Skin epidermis (tissue), 12 donors: ENCODE data around the gene CPNE4.
"Not testable (repeated sequence)": the region's sequence is repeated elsewhere in the genome, so short reads cannot be mapped to it uniquely, and the experiment has no call there.

Experiments used
- H3K27ac ChIP-seq, 21 experiments: fragments of 200-600 bp; sonication (generic) in 11 of 21; one replicate each; pipeline ENCODE4 v1.5.0; 2020; ENCODE audit warnings: mild to moderate bottlenecking in 3 of 21, inconsistent platforms in 2 of 21, moderate library complexity in 2 of 21
- H3K4me3 ChIP-seq, 7 experiments: fragments of 200-600 bp; sonication (generic) in 2 of 7; one replicate each; pipeline ENCODE4 v1.5.0; 2020; ENCODE audit warnings: inconsistent platforms in 2 of 7, mild to moderate bottlenecking in 2 of 7, moderate library complexity in 1 of 7

Gene CPNE4

DNA sequence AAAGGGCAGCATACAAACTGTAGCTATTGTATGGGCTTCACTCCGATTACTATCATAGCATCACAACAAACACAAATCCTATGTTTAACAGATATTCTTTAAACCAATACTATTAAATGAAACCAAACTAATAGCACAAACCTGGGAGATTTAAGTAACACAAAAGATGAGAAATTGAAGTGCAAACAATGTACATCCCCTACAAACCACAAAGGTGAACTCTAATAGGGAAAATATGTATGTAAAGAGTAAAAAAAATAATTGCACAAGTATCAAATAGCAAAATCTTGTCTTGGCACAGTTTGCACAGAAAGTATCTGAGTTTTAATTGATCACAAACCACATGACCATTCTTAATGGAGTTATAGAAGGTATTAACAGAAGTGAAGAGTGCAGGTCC is 138.5 kb downstream of the CPNE4 start:
- Histone ChIP-seq H3K27ac (no peak overlapping the region), H3K4me3 (no peak overlapping the region)

DNA sequence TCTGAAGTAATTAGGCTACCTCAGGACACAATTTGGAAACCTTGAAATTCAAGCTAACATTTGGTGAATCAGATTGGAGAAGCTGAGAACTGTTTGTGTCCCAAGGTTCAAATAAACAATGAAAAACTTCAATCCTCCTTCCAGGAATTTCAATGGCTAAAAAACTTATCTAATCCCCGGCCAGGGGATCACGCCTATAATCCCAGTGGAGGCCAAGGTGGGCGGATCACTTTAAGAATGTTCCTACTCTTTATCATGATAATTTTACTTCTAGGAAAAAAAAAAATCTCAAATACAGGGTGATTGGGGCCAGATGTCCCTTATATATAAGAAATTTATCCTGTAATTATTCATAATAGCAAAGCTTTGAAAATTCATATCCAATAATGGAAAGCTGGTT is 139.0 kb downstream of the CPNE4 start:
- H3K27ac ChIP-seq, result no peak overlapping the region
- H3K4me3 ChIP-seq, result no peak overlapping the region

DNA sequence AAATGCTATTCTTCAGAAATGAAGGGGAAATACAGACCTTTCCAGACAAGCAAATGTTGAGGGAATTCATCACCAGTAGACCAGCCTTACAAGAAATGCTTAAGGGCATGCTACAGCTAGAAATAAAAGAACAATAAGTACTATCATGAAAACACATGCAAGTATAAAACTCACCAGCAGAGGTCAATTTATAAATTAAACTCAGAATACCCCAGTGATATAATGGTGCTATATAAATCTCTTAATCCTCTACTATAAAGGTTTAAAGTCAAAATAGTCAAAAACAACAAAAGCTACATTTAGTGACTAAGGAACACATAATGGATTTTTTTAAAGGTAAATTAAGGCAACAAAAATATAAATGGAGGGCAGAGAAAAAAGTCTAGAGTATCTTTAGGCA is 142.5 kb downstream of the CPNE4 start:
- H3K4me3 ChIP-seq, result no peak overlapping the region
- no peak overlapping the region for H3K27ac ChIP-seq

DNA sequence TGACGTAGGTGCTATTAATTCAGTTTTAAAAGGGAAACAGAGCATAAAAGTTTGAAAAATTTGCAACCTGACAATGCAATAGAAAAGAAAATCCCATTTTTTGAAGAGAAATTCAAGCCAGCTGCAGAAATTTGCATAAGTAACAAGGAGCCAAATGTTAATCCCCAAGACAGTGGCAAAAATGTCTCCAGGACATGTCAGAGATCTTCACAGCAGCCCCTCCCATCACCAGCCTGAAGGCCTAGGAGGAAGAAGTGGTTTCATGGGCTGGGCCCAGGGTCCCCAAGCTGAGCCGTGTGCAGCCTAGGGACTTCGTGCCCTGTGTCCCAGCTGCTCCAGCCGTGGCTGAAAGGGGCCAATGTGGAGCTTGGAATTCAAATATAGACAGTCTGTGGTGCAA is 148.9 kb downstream of the CPNE4 start:
- H3K27ac ChIP-seq, H3K4me3 ChIP-seq: not testable (repeated sequence)

DNA sequence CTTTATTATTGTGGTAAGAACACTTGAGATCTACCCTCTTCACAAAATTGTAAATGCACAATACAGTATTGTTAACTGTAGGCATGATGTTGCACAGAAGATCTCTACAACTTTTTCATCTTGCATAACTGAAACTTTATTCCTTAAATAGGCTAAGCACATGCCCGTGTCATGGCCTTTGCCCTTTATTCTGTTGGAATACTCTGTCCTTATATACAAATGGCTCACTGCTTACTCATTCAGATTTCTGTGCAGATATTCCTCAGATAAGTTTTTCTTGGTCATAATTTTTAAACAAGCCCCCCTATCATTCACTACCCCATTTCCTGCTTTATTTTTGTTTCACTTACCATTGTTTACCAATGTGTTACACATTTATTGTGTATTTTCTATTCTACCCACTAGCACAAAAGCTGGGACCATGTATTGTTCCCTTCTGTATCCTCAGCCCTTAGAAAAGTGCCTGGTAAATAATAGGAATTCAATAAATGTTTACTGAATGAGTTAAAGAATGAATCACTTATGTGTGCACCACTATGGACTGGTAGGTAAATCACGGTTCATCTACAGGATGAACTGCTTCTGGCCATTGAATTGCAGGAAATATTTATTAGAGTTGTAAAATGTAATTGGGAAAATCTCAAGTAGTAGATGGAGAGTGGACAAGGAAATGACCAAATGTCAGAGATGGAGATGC is 151.0 kb downstream of the CPNE4 start:
- Histone ChIP-seq H3K4me3 (no peak overlapping the region), H3K27ac (no peak overlapping the region)

DNA sequence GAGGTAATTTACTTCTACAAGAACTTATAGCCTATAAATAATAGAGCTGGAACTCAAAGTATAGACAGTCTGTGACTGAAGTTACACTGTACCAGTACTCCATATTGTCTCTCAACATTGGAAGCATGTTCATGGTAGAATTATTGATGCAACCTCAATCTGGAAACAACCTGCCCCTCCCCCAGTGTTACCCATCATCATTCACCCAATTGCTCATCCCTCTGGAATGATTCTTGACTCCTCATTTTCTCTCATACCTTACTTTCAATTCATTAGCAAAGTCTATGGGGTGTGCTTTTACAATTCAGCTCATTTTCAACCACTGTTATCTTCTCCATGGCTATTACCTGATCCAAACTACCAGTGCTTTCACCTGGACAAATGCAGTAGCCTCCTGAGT is 151.7 kb downstream of the CPNE4 start:
- H3K27ac ChIP-seq, result no peak overlapping the region
- H3K4me3 ChIP-seq, result no peak overlapping the region

DNA sequence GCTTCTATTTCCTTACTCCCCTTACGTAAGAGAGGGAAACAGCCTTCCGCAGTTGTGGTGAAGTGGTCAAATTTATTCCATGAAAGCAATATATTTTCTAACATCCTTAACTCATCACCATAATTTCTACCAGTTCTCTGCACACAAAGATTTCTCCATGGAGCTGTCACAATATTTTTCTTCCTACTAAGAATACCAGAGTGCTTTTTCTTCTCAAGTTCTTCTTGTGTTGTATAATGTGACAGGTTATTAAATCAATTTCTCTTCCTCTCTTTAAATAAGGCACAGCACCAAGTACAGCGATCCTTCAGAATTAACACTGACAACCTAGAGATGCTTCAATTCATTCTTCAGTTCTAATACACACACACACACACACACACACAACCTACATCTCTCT is 153.0 kb downstream of the CPNE4 start:
- H3K27ac ChIP-seq, result no peak overlapping the region
- H3K4me3 ChIP-seq, result no peak overlapping the region

DNA sequence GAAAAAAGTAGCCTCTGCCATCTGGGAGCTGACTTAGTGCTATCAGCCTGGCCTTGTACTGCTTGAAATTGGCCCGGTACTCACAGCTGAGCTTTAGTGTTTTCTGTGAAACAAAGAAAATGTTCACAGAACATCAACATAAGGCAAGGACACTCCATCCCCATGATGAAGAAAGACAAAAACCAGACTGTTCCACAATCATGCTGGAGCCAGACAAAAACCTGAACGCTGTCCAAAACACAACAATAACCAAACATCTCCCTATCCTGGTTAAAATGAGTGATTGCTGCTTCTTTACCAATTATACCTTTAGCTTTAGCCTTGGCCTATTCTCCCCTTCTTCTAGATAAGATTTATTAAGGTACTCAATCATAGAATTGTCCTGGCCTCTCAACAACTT is 153.9 kb downstream of the CPNE4 start:
- H3K4me3 ChIP-seq, result no peak overlapping the region
- no peak overlapping the region for H3K27ac ChIP-seq

DNA sequence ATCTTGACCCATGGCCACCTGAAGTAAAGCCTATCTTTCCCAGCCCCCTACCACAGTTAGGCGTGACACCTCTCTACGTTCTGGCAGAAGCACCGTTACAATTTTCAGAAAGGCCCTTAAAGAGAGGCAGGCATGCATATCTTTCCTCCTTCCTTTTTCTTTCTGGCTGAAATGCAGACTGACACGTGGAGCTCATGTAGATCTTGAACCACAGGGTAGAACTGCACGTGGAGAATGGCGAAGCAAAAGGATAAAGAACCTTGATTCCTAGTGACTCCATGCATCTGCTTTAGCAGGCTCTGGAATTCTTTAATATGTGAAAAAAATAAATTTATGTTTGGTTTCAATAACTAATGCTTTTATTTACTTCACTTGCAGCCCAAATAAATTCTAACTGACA is 166.6 kb downstream of the CPNE4 start:
- Histone ChIP-seq H3K27ac (no peak overlapping the region), H3K4me3 (no peak overlapping the region)

DNA sequence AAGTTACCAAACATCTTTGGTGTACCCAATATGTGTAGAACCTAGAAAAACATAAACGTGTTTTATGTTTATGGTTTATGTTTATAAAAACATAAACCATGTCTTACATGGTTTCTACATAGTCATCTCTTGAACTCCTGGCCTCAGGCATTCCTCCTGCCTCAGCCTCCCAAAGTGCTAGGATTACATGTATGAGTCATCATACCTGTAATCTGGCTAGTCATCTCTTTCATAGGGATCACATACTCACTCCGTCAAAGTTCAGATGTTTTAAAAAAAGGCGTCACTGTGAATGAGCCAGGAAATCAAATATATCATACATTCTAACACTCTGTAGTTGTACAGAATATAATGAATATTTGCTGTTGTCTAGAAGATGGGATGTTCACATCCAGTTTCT is 178.6 kb downstream of the CPNE4 start:
- Histone ChIP-seq H3K4me3 (no peak overlapping the region), H3K27ac (no peak overlapping the region)

DNA sequence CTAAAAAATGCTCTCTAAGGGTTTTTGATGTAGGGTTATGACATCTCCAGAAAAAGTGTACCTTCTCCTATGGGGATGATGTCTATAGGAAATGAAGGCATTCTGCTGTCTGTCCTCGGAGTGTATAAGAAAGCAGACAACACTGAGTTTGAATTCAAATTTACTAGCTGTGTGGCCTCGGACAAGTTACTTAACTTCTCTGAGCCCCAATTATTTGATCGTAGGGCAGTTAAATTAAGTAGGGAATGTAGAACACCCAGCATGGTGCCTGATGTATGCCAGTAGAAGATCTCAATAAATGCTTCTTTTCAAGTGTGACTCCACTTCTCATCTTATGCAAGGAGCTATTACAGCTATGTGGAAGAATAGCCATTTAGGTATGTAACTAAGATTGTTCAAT is 184.6 kb downstream of the CPNE4 start:
- Histone ChIP-seq H3K27ac (no peak overlapping the region), H3K4me3 (no peak overlapping the region)

DNA sequence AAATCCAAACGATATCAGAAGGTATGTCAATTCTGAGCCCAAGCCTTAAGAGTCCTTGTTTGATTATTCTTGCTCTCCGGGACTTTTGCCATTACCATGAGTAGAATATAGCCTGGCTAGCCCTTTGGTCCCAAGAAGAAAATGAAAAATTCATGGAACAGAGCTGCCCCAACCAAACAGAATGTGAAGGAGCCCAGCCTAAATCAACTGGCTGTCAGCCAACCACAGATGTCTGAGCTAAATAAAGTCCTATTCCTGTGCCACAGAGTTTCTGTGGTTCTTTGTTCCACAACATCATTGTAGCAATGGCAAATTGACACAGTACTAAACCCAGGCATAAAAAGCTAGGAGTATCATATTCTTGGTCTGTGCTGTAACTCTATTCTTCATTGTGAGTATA is 185.2 kb downstream of the CPNE4 start:
- Histone ChIP-seq H3K4me3 (no peak overlapping the region), H3K27ac (no peak overlapping the region)

DNA sequence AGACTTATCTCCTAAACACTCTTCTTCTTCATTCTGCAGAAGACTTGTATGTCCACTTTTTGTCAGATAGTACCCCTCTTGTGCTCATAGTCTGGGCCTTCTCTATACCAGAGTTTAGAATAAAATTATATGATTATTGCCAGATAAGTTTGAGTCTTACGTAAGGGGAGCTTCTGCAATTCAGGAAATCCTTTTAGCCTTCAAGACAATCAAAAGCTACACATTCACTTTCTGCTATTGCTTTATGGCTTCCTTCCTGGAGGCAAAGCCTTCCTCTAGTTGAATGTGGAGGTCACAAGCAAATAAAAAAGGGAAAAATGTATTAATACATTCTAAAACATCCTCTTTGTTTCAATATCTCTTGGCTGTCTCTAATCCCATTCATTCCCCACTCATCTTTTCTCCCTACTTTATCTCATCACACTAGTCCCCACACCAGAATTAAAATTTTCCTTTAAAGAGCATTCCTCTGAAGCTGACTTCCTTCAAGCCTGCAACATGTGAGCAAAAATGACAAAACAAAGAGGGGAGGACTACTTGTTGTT is 186.8 kb downstream of the CPNE4 start:
- H3K4me3 ChIP-seq, result no peak overlapping the region
- H3K27ac ChIP-seq, result no peak overlapping the region

DNA sequence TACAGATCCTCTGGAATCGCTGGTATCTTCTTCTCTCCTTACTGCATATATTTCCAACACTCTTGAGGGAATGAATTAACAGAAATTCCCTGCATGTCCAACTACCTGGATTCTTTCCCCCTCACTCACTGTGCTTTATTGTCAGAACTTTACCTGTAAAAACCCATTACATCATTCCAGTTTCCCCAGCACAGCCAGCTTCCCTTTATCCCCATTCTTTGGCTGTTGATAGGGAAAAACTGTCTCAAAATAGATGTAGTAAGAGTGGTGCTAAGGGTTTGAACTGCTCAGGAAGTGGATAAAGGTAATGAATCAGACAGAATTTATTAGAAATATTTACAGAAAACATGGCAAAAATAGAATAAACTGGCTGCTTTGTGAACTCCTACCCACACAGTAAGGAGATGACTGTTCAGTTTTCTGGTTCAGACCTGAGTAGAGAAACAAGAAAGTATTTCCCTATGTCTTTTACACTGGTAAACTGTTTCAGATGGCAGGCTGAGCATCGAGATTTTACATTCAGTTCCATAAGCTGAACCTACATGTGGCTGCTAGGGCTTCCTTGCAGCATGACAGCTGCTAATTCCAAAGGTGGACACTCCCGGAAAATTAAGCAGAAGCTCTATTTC is 188.4 kb downstream of the CPNE4 start:
- Histone ChIP-seq H3K27ac (no peak overlapping the region), H3K4me3 (no peak overlapping the region)

DNA sequence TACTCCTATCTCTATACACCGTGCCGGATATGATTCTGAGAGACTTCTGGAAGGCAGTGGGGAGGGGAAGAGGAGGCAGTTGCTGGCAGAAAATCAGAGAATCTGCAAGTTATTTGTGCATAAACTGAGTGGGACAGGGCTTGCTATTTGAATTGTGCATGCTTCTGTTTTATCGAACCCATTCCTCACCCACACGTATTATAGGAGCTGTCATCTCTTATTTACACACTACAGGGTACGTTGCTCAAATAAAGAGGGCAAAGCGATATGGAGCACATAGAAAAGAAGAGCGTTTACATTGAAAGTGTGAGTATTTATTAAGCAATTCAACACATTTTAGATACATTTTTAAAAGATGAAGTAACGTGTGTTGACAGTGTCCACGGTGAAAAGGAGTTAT is 191.6 kb downstream of the CPNE4 start:
- Histone ChIP-seq H3K4me3 (no peak overlapping the region), H3K27ac (no peak overlapping the region)

DNA sequence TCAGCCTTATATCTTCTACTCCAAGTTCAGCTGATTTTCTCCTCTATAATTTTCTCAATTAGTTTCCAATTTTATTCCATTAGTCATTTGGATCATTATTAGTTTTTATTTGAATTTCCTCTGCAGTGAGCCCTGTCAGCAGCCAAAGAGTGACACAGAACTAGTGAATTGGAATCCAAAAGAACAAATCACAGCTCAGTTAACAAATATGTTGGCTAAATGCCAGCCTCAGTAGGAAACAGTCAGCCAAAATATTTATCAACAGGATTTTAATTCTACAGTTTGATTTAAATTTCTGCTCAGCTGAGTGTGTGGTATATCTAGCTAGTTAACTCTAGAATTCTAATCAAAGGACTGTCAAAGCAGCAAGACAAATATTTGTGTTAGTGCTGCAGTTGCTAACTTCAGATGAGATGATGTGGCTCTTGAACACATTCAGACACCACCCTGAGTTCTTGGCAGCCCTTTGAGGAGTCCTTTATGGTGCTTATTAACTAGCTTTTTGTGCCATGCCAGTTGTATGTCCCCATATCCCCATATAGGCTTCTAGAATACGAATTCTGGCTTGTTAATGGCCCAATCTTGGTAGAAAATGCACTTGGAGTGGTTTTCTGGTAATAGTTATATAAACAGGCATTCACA is 194.5 kb downstream of the CPNE4 start:
- H3K27ac ChIP-seq, result no peak overlapping the region
- no peak overlapping the region for H3K4me3 ChIP-seq

DNA sequence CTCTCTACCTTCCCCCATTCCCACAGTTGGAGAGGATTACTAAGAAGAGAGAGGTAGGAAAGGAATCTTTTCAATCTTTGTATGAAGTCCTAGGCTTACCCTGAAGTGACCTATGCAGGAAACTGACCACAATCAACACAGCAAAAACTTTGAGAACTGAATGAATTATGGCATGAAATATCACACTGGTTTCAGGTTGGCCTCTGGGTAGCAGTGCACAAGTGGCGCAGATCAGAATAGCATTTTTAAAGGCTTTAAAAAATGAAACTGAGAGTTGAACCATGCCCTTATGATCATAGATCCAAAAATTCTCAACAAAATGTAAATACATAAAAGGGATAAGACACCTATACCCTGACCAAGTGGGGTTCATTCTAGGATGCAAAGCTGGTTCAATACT is 198.9 kb downstream of the CPNE4 start:
- Histone ChIP-seq H3K4me3 (no peak overlapping the region), H3K27ac (no peak overlapping the region)

DNA sequence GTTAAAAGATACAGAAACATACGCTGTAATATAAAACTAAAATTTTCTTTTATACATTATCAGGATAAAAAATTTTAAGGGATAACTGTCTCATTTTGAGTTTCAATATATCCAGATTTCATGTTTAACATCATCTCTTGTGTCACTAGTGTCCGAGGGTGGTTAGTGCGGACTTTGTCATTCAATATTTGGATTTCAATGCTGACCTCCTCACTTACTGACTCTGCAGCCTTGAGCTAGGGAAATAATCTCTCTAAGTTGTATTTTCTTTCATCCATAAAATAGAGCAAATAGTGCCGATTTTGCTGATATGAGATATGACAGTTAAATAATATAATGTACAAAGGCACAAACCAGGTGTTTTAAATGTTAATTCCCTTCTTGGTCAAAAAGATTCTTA is 203.2 kb downstream of the CPNE4 start:
- no peak overlapping the region for H3K4me3 ChIP-seq
- H3K27ac ChIP-seq, result no peak overlapping the region

DNA sequence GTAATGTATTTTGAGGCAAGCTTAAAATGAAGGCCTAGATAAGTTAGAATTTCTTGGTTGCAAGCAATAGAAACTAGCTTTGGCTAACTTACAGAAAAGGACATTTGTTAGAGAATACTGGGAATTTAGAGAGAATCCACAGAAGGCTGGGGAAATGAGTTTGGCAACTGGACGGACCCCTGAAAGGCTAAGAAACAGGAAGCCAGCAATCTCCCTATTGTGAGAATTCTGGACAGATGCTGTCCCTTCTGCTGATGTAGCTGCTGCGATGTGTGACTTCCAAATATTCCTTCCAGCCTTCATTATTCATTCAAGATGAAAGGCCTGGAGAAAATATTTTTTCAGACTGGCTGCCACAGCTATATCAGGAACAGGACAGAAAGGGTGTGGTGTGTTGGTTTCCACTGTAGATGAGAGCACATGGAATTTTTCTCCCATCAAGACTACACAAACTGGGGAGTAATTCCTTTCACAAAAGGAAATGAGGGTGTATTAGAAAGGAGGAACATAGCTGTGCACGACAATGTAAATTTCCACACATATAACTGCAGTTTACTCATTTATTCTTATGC is 213.5 kb downstream of the CPNE4 start:
- peak overlapping the region in 1 of 21 experiments; percentile 35 for H3K27ac ChIP-seq

DNA sequence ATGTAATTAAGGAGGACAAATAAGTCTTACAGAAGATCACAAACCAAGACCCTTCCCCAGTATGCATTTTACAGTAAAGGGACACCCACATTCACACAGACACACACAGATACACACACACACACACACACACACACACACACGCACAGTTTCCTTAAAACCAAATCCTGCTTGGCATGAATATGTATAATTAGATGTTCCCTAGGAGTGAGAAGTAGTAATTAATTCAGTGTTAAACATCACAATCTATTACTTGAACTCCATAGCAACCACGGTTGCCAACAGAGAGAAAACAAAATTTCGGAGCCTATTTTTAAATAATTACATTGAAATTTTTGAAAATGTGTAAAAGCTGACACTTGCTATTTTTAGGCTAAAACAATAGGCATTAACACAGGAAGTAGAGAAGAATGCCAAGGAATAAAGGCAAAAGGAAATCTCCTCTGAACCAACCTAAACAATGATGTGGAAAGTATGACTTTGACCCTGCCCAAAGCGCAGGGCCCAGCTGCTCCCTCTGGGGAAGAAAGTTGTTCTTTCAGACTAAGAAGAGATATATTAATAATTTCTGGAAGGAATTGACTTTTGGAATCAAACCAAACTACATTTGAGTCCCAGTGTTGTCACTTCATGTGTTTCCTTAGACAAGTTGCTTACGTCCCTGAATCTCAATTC is 215.3 kb downstream of the CPNE4 start:
- no peak overlapping the region for H3K27ac ChIP-seq
- no peak overlapping the region for H3K4me3 ChIP-seq

More for the DNA sequence above, 213.5 kb downstream of the CPNE4 start:
- H3K4me3 ChIP-seq, result no peak overlapping the region
